Activated CD4-positive, alpha-beta T cell treated with anti-CD3 and anti-CD28 coated beads, Interleukin-2, amount 50 U/mL, for 24 hours (primary cell): ENCODE results near the gene ELAVL2.

Source experiments
- DNase-seq, 2 donors: peaks; one replicate each; pipeline ENCODE4 v3.0.0-alpha.2; 2020; ENCODE audit warnings: low read depth in 1 of 2, low spot score in 1 of 2

Gene ELAVL2

DNA sequence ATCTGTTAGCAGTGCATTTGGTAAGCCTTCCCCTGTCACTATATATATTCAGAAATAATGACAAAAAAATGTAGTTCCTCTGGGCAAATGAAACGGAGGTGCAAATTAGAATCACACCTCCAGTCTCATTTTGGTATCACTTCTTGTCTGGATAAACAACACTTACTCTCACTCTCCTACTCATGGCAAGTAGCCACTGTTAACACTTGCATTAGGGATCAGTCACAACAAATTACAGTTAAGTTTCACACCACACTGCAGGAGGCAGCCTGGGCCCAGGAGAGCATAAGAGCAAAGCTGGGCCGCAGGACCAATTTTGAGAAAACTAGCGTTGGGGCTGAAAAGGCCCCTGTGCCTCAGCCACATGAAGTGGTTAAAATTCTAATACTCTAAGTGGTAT is 161.0 kb downstream of the ELAVL2 start:
- no peak for DNase-seq

DNA sequence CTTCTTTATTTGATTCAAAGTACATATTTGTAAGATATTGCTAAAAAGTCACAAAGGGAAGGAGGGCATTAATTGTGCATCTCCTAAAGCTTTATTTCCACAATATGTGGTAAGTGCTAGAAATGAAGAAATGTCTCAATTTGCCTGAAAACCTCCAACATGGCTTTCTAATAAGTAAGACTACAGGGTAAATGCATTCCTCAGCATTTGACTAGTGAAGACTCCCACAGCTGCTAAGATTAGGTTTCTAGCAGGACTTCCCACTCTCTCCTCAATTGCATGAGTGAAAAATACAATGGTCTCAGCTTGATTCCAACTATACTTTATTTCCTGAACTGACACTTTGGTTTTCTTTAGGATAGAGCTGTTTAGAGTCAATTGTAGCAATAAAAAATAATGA is 162.1 kb downstream of the ELAVL2 start:
- no peak for DNase-seq

DNA sequence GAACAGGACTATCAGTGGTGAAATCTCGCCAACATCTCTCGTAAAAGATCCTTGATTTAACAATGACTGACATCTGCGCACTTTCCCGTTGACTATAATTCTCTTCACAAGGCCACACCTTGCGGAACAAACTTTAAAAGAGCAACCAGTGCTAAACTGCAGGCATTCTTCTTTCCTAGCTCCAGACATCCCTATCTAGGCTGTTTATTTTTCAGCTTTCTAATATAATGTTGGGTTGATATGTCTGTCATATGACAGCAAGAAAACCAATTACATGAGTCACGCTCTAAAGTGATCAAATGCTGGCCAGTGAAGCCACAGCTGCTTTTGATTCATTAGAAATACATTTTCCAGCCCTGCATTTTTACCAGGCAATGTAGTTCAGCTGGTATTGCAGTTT is 162.5 kb downstream of the ELAVL2 start:
- DNase-seq: no peak

GRCh38 chr9:23663125-23663524 is 162.9 kb downstream of the ELAVL2 start:
- DNase-seq: no peak

DNA sequence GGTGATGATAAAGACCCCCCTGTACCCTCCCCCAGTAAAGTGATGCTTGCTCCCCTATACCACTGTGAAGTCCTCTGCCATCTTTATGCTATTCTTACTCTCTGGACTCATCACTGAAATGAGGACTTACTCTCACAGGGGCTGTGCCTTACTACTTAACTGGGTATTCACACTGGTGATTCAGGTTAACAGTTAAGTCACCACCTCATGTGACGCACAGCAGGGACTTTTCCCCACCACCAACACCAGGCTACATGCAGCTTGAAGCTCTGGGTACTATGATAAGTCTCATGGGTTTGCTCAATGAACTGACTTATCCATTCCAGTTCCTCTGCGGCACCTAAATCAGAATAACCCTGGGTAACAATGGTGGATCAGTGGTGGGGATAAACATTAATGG is 163.7 kb downstream of the ELAVL2 start:
- DNase-seq: no peak

DNA sequence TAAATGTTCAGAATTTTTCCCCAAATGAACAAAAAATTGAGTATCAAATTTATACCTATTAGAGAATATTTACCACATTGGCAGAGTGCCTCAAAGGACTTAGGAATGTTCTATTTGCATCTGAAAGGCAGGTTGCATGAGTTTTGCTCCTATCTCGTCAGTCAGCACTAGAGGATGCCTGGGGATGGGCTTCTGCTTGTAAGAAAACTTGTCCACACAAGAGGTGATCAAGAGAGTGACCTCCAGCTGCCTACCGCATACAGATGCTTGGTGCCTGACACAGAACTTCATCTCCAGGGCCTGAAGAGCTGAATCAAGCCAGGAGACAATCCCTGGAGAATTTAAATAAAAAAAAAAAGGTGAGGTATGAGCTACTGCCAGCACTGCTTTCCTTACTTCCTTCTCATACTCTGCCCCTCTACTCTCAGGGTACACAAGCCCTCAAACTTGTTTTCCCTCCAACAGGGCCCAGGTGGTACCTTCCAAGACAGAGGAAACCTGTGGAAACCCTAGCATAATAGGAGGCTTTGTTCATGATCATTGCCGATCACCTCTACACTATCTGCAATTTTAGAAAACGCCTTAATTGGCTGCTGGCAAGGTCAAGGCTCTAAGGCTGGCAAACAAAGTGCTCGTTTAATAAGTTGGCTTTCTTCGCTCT is 166.6 kb downstream of the ELAVL2 start:
- DNase-seq: no peak

DNA sequence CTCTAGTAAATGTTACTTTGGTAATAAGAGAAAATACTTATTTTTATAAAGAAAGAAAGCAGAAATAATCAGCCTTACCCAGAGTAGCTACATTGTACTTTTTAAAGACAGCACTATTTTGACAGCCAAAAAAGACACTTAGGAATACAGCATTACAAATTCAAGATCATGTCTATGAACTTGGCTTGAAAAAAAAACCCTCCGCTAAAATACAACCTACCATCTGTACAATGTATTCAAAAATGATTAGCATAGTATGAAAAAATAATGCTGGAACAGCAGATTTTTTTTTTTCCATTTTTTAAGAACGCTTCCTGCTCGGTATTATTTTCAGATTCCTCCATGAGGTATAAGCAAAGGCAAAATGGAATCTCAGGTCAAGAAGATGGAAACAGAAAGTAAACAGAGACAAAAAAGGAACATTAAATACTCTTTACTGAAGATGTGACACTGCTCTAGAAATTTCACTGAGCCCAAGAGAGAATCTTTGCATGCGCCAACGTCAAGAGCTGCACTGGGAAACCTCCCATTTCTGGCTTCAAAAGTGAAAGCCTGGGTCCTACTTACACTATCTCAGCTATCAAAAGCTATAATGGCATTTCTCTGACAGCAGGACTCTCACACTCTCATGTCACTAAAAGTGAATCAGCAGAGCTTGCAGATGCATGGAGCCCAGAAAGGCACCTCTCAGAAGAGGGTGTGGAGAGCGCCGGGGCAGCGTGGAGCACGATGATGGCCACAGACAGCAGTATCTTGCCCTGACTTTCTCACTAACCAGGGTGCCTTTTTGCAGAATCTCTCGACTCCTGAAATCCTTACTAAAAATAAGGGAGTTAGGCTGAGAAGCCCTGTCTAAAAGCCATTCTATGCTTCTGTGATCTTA is 167.4 kb downstream of the ELAVL2 start:
- DNase-seq: no peak

DNA sequence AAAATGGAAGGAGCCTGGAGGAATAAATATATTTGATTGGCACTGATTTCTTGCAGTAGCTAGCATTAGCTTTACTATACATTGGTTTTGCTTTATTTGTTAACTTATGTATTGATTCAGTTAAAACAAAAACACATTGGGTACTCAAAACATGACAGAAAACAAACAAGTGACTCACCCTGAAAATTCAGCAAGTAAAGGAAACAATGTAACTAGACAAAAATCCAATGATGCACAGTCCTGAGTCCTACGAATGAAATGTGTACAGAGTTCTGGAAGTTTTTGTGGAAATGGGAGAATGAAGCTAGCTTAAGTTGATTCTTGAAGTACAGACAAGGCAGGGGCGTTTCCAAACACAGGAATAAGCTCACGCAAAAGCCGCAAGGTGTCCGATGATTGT is 175.0 kb downstream of the ELAVL2 start:
- DNase-seq: no peak

DNA sequence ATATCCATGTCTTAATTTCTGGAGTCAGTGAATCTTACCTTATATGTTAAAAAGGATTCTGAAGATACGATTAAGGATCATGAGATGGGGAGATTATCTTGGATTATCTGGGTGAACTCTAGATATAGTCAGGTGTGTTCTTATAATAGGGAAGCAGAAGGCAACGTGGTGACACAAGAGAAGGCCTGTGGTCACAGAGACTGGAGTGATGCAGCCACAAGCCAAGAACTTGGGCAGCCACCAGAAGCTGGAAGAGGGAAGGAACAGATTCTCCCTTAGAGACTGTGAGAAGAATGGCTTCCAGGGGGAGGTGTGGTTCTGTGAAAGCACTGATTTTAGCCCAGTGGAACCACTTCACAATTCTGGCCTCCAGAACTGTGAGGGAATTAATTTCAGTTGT is 177.4 kb downstream of the ELAVL2 start:
- no peak for DNase-seq

- no peak for DNase-seq
Observed at GRCh38 chr9:23644896-23645295, 181.1 kb downstream of the ELAVL2 start.

GRCh38 chr9:23644326-23644725 is 181.7 kb downstream of the ELAVL2 start:
- DNase-seq: no peak

DNA sequence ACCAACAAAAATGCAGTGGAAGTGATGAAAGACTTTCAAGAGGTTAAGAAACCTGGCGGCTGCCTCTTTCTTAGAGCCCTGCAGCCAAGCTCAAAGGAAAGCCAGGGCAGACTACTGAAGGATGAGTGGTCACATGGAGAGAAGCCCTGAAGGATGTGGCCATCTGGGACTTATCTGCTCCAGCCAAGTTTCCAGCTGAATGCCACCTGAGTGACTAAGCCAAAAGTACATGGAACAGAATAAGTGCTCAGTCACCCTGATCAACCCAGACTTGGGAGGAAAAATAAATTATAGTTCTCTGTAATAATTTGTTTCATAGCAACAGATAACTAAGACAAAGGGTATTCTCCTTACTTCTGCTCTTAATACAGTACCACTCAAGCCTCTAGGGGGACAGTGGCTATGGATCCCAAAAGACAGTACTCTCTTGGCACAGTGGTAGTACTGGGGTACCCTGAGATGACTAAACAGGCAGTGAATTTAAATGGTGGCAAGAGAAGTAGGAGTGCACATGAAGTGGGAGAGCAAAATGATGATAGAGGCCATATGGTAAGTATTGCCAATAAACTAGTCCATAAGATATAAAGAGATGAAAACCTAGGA is 182.3 kb downstream of the ELAVL2 start:
- DNase-seq: no peak
